HepG2 (cell line): Measurements from ENCODE around the gene TTLL11. TPM values are rescaled to one million over a fixed set of nuclear protein-coding genes. Genes with fewer than 3 reads are reported as not detected.
"Not testable (repeated sequence)": the region's sequence is repeated elsewhere in the genome, so short reads cannot be mapped to it uniquely, and the experiment has no call there.

ENCODE experiments used
- ATAC-seq: fragments of 200-7000 bp; cut with Tn5 transposase; 3 replicates; pipeline ENCODE4 v1.9.1; 2020; ENCODE audit warnings: mild to moderate bottlenecking, moderate library complexity
- BruUV-seq: library from RNA; stranded (reverse); fragments of 400-500 nt; replicated peaks from 2 replicates; lab custom pipeline; 2021; lab: Mats Ljungman, UMichigan
- CTCF ChIA-PET: fragments of 300-600 bp; formaldehyde crosslinking; extraction: SDS; loops from one replicate; lab custom pipeline; 2021; ENCODE audit warnings: low total read pairs, inconsistent platforms, low intra/inter-chr PET ratio; lab: Yijun Ruan, JAX
- POLR2A ChIA-PET: fragments of 350-600 bp; sonication (Branson Sonifier 250); formaldehyde crosslinking; loops from one replicate; lab custom pipeline; 2020; ENCODE audit warnings: antibody characterized with exemption, inconsistent platforms; lab: Yijun Ruan, JAX
- DNase-seq: peaks from one replicate; pipeline ENCODE4 v3.0.0-alpha.2; 2015; ENCODE audit warnings: low spot score
- FAIRE-seq: peaks from 3 replicates; lab custom pipeline; 2011; peaks lifted over from hg19 to GRCh38; lab: Jason Lieb, UNC
- H2AFZ ChIP-seq: one replicate; pipeline ENCODE4 v1.6.1; 2011; ENCODE audit warnings: low read length, inconsistent platforms
- H3K27ac ChIP-seq: fragments of 300-600 bp; 3 replicates; pipeline ENCODE4 v1.8.0; 2011; ENCODE audit warnings: mixed run types, mild to moderate bottlenecking, mixed read lengths, low read length, inconsistent platforms; ENCODE audit not compliant: insufficient read depth; ENCODE audit errors: extremely low read length
- H3K27me3 ChIP-seq, 2 experiments: fragments of 200-600 bp in 1 of 2; 2 replicates in 1 of 2; 3 replicates in 1 of 2; pipeline versions ENCODE4 v1.6.0 to v1.8.0; 2011; ENCODE audit warnings: low read length in 2 of 2, mild to moderate bottlenecking in 2 of 2, moderate library complexity in 2 of 2, inconsistent platforms in 1 of 2; ENCODE audit not compliant: insufficient read depth in 2 of 2, control insufficient read depth in 1 of 2
- H3K36me3 ChIP-seq, 2 experiments: fragments of 200-600 bp in 1 of 2; replicated peaks in 1 of 2; 2 replicates in 1 of 2; 3 replicates in 1 of 2; pipeline versions ENCODE4 v1.5.1 to v1.8.0; 2011; ENCODE audit warnings: low read length in 2 of 2, inconsistent platforms in 1 of 2; ENCODE audit not compliant: insufficient read depth in 2 of 2, control insufficient read depth in 1 of 2
- H3K4me1 ChIP-seq: 2 replicates; pipeline ENCODE4 v1.5.1; 2012; ENCODE audit warnings: low read length, inconsistent platforms; ENCODE audit not compliant: insufficient read depth
- H3K4me2 ChIP-seq: 2 replicates; pipeline ENCODE4 v1.6.0; 2011; ENCODE audit warnings: low read depth, low read length, inconsistent platforms
- H3K4me3 ChIP-seq, 3 experiments: fragments of 200-600 bp in 1 of 3; sonication (generic), shearing (Covaris generic) in 1 of 3; replicated peaks in 1 of 3; 2 replicates each; pipeline ENCODE4 v1.5.1; 2011 to 2016; ENCODE audit warnings: low read length in 3 of 3, inconsistent platforms in 2 of 3, low read depth in 2 of 3, mild to moderate bottlenecking in 2 of 3, control low read depth in 1 of 3, mixed read lengths in 1 of 3; ENCODE audit not compliant: insufficient read depth in 1 of 3
- H3K79me2 ChIP-seq: one replicate; pipeline ENCODE4 v1.6.1; 2011; ENCODE audit warnings: low read length, inconsistent platforms; ENCODE audit not compliant: insufficient read depth
- H3K9ac ChIP-seq: 2 replicates; pipeline ENCODE4 v1.6.0; 2011; ENCODE audit warnings: mild to moderate bottlenecking, low read depth, low read length, inconsistent platforms; ENCODE audit not compliant: insufficient read depth
- H3K9me3 ChIP-seq: 2 replicates; pipeline ENCODE4 v1.5.1; 2012; ENCODE audit warnings: mild to moderate bottlenecking, low read length
- H4K20me1 ChIP-seq: 2 replicates; pipeline ENCODE4 v1.6.0; 2011; ENCODE audit warnings: inconsistent platforms, mild to moderate bottlenecking, low read length, moderate library complexity; ENCODE audit not compliant: insufficient read depth
- HMG20B ChIP-seq: conservative IDR thresholded peaks from 2 replicates; pipeline ENCODE4 v1.6.1; 2016; ENCODE audit warnings: missing genetic modification reagents, missing compliant biosample characterization
- KAT2B ChIP-seq: fragments of 150-350 bp; IDR thresholded peaks from 2 replicates; pipeline ENCODE4 v1.6.1; 2014; ENCODE audit warnings: low read depth, low read length, borderline replicate concordance
- KDM6A ChIP-seq: IDR thresholded peaks from 2 replicates; pipeline ENCODE4 v1.6.1; 2016; ENCODE audit warnings: low read depth
- NONO ChIP-seq, 2 experiments: fragments of 450-650 bp in 1 of 2; sonication (generic) in 1 of 2; formaldehyde crosslinking in 1 of 2; IDR thresholded peaks in 1 of 2; conservative IDR thresholded peaks in 1 of 2; 2 replicates each; pipeline versions ENCODE4 v1.6.1 to v1.8.0; 2017 to 2022; ENCODE audit warnings: mild to moderate bottlenecking in 1 of 2, missing genetic modification reagents in 1 of 2, moderate library complexity in 1 of 2
- PHB2 ChIP-seq: fragments of 450-650 bp; IDR thresholded peaks from 2 replicates; pipeline ENCODE4 v1.6.1; 2018; ENCODE audit not compliant: partially characterized antibody
- RFXANK ChIP-seq: IDR thresholded peaks from 2 replicates; pipeline ENCODE4 v1.6.1; 2016
- SMC3 ChIP-seq: IDR thresholded peaks from 2 replicates; pipeline ENCODE4 v1.6.1; 2011; ENCODE audit warnings: low read length, improper control_type of control experiment
- TRIM22 ChIP-seq: fragments of 450-650 bp; IDR thresholded peaks from 2 replicates; pipeline ENCODE4 v1.6.1; 2017
- WIZ ChIP-seq: sonication (generic); formaldehyde crosslinking; IDR thresholded peaks from 2 replicates; pipeline ENCODE4 v1.5.1; 2020; ENCODE audit warnings: mild to moderate bottlenecking, missing genetic modification reagents
- ZNF337 ChIP-seq: sonication (generic); formaldehyde crosslinking; IDR thresholded peaks from 2 replicates; pipeline ENCODE4 v1.5.1; 2020; ENCODE audit warnings: missing genetic modification reagents, low read depth, mild to moderate bottlenecking, borderline replicate concordance
- ZNF484 ChIP-seq: sonication (generic); formaldehyde crosslinking; IDR thresholded peaks from 2 replicates; pipeline ENCODE4 v1.5.1; 2020; ENCODE audit warnings: mild to moderate bottlenecking, low read depth, missing genetic modification reagents, borderline replicate concordance
- whole genome bisulfite sequencing: methylation state at CpG from one replicate; pipeline ENCODE4 v1.1.6; 2017; ENCODE audit warnings: low lambda C conversion rate; 5-methylcytosine and 5-hydroxymethylcytosine counted together
- in situ Hi-C: cut with HindIII; loops from 2 replicates; pipeline ENCODE4 v1.10.0; 2017; ENCODE audit warnings: low pct_unique_long_range_greater_than_20kb; ENCODE audit not compliant: extremely low pct_ligation_motif_present
- intact Hi-C: fragments of 100-400 bp; cut with micrococcal nuclease; formaldehyde crosslinking; loops from one replicate; pipeline ENCODE4 v1.10.0; 2022; ENCODE audit not compliant: unreplicated experiment
- polyA plus RNA-seq, 8 experiments: library from polyadenylated mRNA; depleted of rRNA in 3 of 8; stranded (reverse) in 7 of 8; unstranded in 1 of 8; fragments of >200 nt; fragmentation: Illumina TruSeq in 4 of 8; extraction: Trizol in 4 of 8; gene quantifications; 2 replicates each; pipeline versions ENCODE4 v1.2.1 to v1.2.3, GENCODE V29; 2011 to 2016; ENCODE audit warnings: low read depth in 4 of 8, missing spikeins in 1 of 8, mixed read lengths in 1 of 8; ENCODE audit not compliant: insufficient read depth in 1 of 8
- total RNA-seq, 5 experiments: library from RNA; depleted of rRNA; stranded (reverse); fragments of >200 nt; fragmentation: Illumina TruSeq; extraction: Trizol; gene quantifications; 2 replicates each; pipeline ENCODE4 v1.2.3, GENCODE V29; 2016; ENCODE audit warnings: low read depth in 1 of 5

TTLL11 gene
- total and polyA plus RNA-seq, 2 of the 13 experiments (the other 11 are each of a cell fraction or from before 2014, with no cell fraction given), result 4.5 to 5.2 TPM

DNA sequence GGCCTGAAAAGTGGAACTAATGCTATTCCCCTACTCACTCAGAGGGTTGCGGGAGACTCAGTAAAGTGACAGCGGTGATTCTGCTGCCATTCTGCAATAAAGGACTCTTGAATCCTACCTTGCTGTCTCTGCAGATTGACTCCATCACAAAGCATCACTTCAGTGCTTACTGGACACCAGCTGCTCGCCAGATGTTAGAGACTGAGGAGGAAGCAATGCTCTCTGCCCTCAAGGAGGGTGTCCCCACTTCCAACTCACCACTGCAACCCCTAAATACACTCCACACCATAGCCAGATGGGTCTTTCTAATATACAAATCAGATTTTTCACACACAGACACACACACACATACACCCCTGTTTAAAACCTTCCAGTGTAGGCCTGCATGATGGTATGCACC lies 21.4 kb downstream of the TTLL11 start:
- BruUV-seq, result no TSS peak
- H3K4me3 ChIP-seq, result no peak overlapping the region
- no peak for ATAC-seq
- no peak overlapping the region for H2AFZ ChIP-seq
- H3K9me3 ChIP-seq, result no peaks in the 10 kb centered on the region
- no peaks in the 10 kb centered on the region for H3K27me3 ChIP-seq
- POLR2A ChIA-PET, result no interaction called here
- no peak overlapping the region for H3K27ac ChIP-seq
- no peak for TF ChIP-seq NONO (IDR thresholded peaks at IDR 0.05)
- no peak for TF ChIP-seq NONO (CRISPR knock-in tag; conservative IDR thresholded peaks at IDR 0.05)
- TF ChIP-seq TRIM22, result no peak
- TF ChIP-seq SMC3, result no peak
- TF ChIP-seq ZNF337, result no peak
- TF ChIP-seq, all 625 proteins: peak for 0
- no peaks in the 10 kb centered on the region for H3K36me3 ChIP-seq
- no peaks in the 10 kb centered on the region for H3K4me1 ChIP-seq
- H3K4me2 ChIP-seq, result no peak overlapping the region
- H3K79me2 ChIP-seq, result no peaks in the 10 kb centered on the region
- intact Hi-C loops (no loop called here), in situ Hi-C loops (no loop called here)
- WGBS, result 90% methylated on average over 3 of the region's 3 CpGs
- no peak overlapping the region for H3K9ac ChIP-seq
- DNase-seq (no peak), FAIRE-seq (no peak)
- no peaks in the 10 kb centered on the region for H4K20me1 ChIP-seq
- CTCF ChIA-PET, result no interaction called here

GRCh38 chr9:122070728-122071515 lies 22.2 kb downstream of the TTLL11 start:
- no peak for ATAC-seq
- POLR2A ChIA-PET, result no interaction called here
- H2AFZ ChIP-seq, result no peak overlapping the region
- H4K20me1 ChIP-seq, result no peaks in the 10 kb centered on the region
- no peak overlapping the region for H3K4me3 ChIP-seq
- no peaks in the 10 kb centered on the region for H3K79me2 ChIP-seq
- no peak overlapping the region for H3K9ac ChIP-seq
- no peaks in the 10 kb centered on the region for H3K27me3 ChIP-seq
- no peak for TF ChIP-seq WIZ
- no peak for TF ChIP-seq KAT2B
- TF ChIP-seq RFXANK (CRISPR knock-in tag), result no peak
- no peak for TF ChIP-seq ZNF484 (CRISPR knock-in tag)
- TF ChIP-seq PHB2, result no peak
- TF ChIP-seq HMG20B, result no peak
- no peak for TF ChIP-seq KDM6A (CRISPR knock-in tag)
- TF ChIP-seq, all 625 proteins: peak for 0
- BruUV-seq, result no TSS peak
- no peaks in the 10 kb centered on the region for H3K36me3 ChIP-seq
- intact Hi-C loops, result no loop called here
- DNase-seq (no peak), FAIRE-seq (no peak)
- no peak overlapping the region for H3K27ac ChIP-seq
- CTCF ChIA-PET, result no interaction called here
- H3K9me3 ChIP-seq, result no peaks in the 10 kb centered on the region
- no peaks in the 10 kb centered on the region for H3K4me1 ChIP-seq
- in situ Hi-C loops, result no loop called here
- H3K4me2 ChIP-seq, result no peak overlapping the region
- WGBS, result 90% methylated on average over 10 of the region's 15 CpGs

DNA sequence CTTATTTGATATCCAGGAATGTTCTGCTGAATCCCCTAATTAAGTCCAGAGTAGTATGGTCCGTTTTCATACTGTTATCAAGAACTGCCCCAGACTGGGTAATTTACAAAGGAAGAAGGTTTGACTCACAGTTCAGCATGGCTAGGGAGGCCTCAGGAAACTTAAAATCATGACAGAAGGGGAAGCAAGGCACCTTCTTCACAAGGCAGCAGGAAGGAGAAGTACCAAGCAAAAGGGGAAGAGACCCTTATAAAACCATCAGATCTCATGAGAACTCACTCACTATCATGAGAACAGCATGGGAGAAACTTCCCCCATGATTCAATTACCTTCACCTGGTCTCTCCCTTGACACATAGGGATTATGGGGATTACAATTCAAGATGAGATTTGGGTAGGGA lies 26.4 kb downstream of the TTLL11 start:
- DNase-seq, result not testable (repeated sequence)

More for the DNA sequence above, 26.4 kb downstream of the TTLL11 start:
- in situ Hi-C loops, BruUV-seq, H2AFZ ChIP-seq, H3K4me1 ChIP-seq, H4K20me1 ChIP-seq, H3K9me3 ChIP-seq, H3K9ac ChIP-seq, POLR2A ChIA-PET, H3K36me3 ChIP-seq, FAIRE-seq, H3K79me2 ChIP-seq, intact Hi-C loops, CTCF ChIA-PET, H3K27me3 ChIP-seq, H3K27ac ChIP-seq, ATAC-seq, H3K4me3 ChIP-seq, H3K4me2 ChIP-seq: not testable (repeated sequence)
- 94% methylated on average over 1 of the region's 1 CpG for WGBS
